Subcutaneous adipose tissue (tissue), 4 donors: Measurements from ENCODE around the gene TOM1. TPM values are rescaled to one million over a fixed set of nuclear protein-coding genes. Genes with fewer than 3 reads are reported as not detected.

Experiments
- CTCF ChIP-seq: fragments of 450-650 bp; IDR thresholded peaks from one replicate; pipeline ENCODE4 v1.5.1; 2016; ENCODE audit warnings: low read depth, mild to moderate bottlenecking, control low read depth, antibody characterized with exemption, moderate library complexity
- small RNA-seq: library from RNA; depleted of rRNA; stranded (forward); fragments of <200 nt; gene quantifications from one replicate; pipeline ENCODE3, GENCODE V24; 2016
- total RNA-seq, 4 donors: library from RNA; depleted of rRNA; stranded (reverse); fragments of >200 nt; gene quantifications; one replicate each; pipeline ENCODE4 v1.1.0, GENCODE V29; 2016

Gene TOM1
- total RNA-seq, 4 donors from 2014 or later: 54.5 to 94.4 (median 76.9) TPM

GRCh38 chr22:35394810-35395563, 95.3 kb downstream of the TOM1 start:
- TF ChIP-seq CTCF: no peak

- no peak for TF ChIP-seq CTCF
Observed at GRCh38 chr22:35397095-35397904, 97.6 kb downstream of the TOM1 start.

Small RNAs within 50 kb of the gene (small RNA-seq; reads per million reads assigned to genes)
- gene MIR3909 (0.85 reads per million), gene MIR6069 (not detected)

Other genes with a start within 250 kb of the TOM1 start
- gene ISX, start 233.7 kb upstream of the TOM1 start, total RNA-seq: not detected
- 10 to 100 TPM; 13.3 to 19.6 (median 15.9) TPM for gene HMGXB4, start 42.4 kb upstream of the TOM1 start, total RNA-seq
- gene HMOX1, start 81.2 kb downstream of the TOM1 start, total RNA-seq: 10 to 100 TPM; 17.6 to 80.4 (median 28.7) TPM
- 10 to 100 TPM in 3 of 4 donors, 1 to 10 TPM in 1; 9.6 to 25.7 (median 17.3) TPM for gene MCM5, start 100.2 kb downstream of the TOM1 start, total RNA-seq
- 1 to 10 TPM in 1 of 4 donors, under 1 TPM in 3; 0.16 to 1.9 (median 0.31) TPM for gene RASD2, start 240.9 kb downstream of the TOM1 start, total RNA-seq